HG03378 (cell line): Measurements from ENCODE around the gene CTCFL.
"Not testable (repeated sequence)": the region's sequence is repeated elsewhere in the genome, so short reads cannot be mapped to it uniquely, and the experiment has no call there.

Experiments
- ATAC-seq: cut with Tn5 transposase; IDR thresholded peaks from one replicate; pipeline ENCODE4 v1.9.1; 2021; ENCODE audit warnings: mild to moderate bottlenecking, moderate library complexity; ENCODE audit not compliant: unreplicated experiment

CTCFL gene

GRCh38 chr20:57511709-57512108 is 13.2 kb downstream of the CTCFL start:
- ATAC-seq = not testable (repeated sequence)

GRCh38 chr20:57509665-57510237 is 15.2 kb downstream of the CTCFL start:
- no peak for ATAC-seq

GRCh38 chr20:57508831-57509230 is 16.1 kb downstream of the CTCFL start:
- no peak for ATAC-seq

- no peak for ATAC-seq
These were observed 16.6 kb downstream of the CTCFL start for GRCh38 chr20:57508381-57508780.

DNA sequence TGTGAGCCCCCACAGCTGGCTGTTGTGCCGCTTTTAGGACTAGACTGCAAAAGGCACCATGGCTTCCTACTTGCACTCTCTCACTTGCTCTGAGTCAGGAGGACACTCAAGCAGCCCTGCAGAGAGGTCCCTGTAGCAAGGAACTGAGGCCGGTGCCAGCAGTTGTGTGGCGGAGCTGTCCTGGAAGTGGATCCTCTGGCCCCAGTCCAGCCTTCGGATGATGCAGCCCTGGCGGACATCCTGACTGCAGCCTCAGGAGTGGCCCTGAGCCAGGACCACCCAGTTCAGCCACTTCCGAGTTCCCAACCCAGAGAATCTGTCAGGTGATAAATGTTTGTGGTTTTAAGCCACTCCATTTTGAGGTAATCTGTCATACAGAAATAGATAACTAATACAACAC is 17.5 kb downstream of the CTCFL start:
- no peak for ATAC-seq

DNA sequence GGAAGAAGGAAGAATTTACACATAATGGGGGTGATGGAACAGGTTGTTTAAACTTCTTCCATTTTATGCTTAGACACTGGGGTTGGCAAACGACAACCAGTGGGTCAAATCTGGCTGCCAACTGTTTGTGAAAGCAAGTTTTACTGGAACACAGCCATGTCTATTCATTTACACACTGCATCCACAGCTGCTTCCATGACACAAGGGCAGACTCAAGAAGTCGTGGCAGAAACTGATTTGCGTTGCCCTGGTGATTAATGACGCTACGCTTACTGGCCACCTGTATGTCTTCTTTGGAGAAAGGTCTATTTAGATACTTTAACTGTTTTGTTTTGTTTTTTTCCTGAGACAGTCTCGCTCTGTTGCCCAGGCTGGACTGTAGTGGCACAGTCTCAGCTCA is 19.0 kb downstream of the CTCFL start:
- no peak for ATAC-seq

DNA sequence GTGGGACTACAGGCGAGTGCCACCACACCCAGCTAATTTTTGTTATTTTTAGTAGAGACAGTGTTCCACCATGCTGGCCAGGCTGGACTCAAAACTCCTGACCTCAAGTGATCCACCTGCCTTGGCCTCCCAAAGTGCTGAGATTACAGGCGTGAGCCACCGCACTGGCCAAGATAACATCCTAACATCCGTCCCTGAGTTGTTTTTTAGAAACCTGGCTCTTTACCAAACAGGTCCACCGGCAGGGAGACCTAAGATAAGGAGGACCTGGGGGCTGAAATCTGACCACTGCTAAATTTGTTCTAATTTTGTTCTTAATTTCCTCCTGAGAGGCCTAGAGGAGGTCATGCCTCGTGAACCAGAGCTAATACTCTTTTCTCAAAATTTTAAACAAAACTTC is 20.5 kb downstream of the CTCFL start:
- no peak for ATAC-seq

DNA sequence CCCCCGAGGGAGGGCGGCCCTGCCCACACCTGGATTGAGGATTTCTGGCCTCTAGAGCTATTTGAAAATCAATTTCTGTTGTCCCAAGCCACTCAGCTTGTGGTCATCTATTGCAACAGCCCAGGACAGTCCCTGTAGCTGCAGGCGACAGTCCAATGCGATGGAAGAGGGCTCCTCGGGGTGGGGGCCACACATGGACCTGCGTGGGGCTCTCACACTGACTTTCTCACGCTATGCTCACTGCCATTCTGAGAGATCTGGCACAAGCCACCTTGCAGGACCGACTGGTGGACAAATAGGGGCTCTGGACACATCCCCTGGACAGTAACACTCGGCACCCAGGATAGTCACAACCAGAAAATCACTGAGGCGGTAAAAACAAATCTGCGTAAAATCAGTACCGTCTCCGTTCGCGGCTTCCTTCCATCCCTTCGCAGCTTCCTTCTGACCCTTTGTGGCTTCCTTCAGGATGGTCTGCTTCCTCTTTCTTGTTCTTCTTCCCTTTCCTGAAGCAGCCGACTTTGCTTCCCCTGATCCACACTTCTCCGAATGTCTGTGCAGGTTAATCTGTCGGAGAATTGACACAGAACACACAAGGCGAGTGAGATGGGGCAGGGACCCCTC is 21.8 kb downstream of the CTCFL start:
- ATAC-seq = no peak

GRCh38 chr20:57502336-57502700 is 22.6 kb downstream of the CTCFL start:
- no peak for ATAC-seq

DNA sequence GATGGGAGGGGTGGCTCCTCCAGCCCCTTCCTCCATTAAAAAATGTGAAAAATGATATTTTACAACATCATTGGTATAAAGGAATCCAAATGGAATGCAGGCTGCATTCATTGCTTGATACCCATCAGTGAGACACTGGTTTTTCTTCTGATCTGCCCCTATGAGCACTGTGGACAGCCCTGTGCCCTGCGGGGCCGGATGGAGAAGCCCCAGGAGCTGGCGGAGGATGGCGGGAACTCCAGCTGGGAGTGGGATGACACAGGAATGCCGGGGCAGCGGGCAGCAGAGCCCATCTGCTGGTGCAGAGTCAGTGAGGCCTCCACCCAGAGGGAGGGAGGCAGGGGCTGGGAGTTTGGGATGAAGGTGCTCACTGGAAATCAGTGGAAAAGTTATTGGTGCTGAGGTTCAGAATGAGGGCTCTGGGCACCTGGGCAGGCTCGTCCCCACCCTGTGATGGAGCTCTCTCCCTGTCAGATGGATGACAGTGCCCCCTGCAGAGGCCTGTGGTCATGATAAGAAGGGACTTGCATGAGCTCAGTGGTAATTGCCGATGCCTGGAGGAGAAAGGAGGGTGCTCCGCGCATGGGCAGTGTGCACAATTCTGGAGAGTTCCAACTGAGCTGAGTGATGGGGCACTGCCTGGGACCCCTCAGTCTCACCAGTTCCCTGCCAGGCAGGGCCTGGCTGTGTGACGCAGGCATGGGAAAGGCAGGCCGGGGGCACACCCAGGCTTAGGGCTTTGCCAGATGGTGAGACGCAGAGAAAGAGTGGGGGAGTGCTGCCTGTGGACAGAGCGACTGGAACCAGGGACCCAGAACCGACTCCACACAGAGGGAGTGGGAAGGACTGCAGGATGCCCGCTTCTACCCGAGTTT is 23.2 kb downstream of the CTCFL start:
- no peak for ATAC-seq

DNA sequence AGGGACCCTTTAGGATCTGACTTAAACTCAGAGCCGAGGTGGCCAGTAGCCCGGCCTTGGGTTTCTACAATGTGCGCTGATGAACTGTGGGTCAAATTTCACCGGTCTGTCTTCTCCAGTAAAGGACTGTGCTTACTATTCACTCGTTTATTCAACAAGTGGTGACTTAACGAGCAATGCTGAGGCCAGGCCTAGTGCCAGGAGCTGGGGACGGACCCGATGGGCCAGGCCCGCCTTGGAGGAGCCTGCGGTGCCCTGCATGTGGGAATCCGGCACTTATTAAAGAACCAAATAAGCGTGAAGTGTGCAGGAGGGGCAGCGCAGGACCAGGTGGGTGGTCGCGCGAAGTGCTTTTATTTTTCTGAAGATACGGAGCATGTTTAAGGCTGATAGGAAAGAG is 24.0 kb downstream of the CTCFL start:
- ATAC-seq = no peak

DNA sequence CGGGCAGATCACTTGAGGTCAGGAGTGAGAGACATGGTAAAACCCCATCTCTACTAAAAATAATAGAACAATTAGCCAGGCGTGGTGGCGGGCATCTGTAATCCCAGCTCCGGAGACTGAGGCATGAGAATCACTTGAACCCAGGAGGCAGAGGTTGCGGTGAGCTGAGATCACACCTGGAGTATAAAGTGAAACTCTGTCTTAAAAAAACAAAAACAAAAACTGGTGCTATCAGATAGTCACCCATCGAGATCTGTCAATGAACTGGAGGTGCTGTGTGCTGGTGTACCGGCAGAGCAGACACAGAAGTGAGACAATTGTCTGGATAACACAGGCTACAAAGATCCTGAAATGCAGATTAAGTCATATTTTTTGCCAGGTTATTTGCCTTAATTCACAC is 24.7 kb downstream of the CTCFL start:
- no peak for ATAC-seq

GRCh38 chr20:57499676-57500075 is 25.3 kb downstream of the CTCFL start:
- no peak for ATAC-seq

- no peak for ATAC-seq
These were observed 26.2 kb downstream of the CTCFL start for GRCh38 chr20:57498425-57499400.

DNA sequence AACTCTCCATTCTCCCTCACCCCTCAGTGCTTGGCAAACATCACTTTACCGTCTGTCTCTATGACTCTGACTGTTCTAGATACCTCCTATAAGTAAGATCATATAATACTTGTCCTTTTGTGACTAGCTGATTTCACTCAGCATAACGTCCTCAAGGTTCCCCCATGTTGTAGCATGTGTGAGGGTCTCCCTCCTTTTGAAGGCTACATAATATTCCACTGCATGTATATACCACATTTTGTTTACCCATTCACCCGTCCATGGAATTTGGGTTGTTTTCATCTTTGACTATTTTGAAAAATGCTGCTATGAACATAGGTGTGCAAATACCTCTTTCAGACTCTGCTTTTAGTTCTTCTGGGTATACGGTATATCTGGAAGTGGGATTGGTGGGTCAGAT is 28.3 kb downstream of the CTCFL start:
- no peak for ATAC-seq

DNA sequence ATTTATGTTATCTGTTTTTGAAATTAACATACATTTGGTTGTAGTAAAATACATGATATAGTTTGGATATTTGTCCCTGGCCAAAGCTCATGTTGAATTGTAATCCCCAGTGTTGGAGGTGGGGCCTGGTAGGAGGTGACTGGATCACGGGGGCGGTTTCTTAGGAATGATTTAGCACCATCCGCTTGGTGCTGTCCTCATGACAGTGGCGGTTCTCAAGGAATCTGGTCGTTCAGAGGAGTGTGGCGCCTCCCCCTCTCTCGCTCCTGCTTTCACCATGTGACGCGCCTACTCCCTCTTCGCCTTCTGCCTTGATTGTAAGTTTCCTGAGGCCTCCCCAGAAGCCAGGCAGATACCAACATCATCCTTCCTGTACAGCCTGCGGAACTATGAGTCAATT is 29.0 kb downstream of the CTCFL start:
- no peak for ATAC-seq

- ATAC-seq = no peak
These were observed 31.8 kb downstream of the CTCFL start for GRCh38 chr20:57493091-57493615.

- ATAC-seq = no peak
These were observed 33.6 kb downstream of the CTCFL start for GRCh38 chr20:57491373-57491772.

- ATAC-seq = not testable (repeated sequence)
These were observed 36.7 kb downstream of the CTCFL start for GRCh38 chr20:57488277-57488676.

- ATAC-seq = no peak
These were observed 39.2 kb downstream of the CTCFL start for GRCh38 chr20:57485770-57486169.

- ATAC-seq = no peak
These were observed 40.2 kb downstream of the CTCFL start for GRCh38 chr20:57484772-57485171.
